HG03558 (cell line): ENCODE results near the gene MLIP.

Source experiments
- ATAC-seq: cut with Tn5 transposase; IDR thresholded peaks from one replicate; pipeline ENCODE4 v1.9.1; 2021; ENCODE audit warnings: moderate number of reproducible peaks; ENCODE audit not compliant: unreplicated experiment; ENCODE audit errors: extremely low read depth

The MLIP gene

GRCh38 chr6:54310377-54311152, 199.3 kb downstream of the MLIP start:
- ATAC-seq: no peak

GRCh38 chr6:54315656-54316055, 204.4 kb downstream of the MLIP start:
- ATAC-seq: no peak
